IMR-90 (cell line): ENCODE results near the gene FSTL3.
"Not testable (repeated sequence)": the region's sequence is repeated elsewhere in the genome, so short reads cannot be mapped to it uniquely, and the experiment has no call there.

ENCODE experiments used
- CEBPB ChIP-seq: IDR thresholded peaks from 2 replicates; pipeline ENCODE4 v1.6.1; 2012; ENCODE audit warnings: low read depth, low read length, improper control_type of control experiment
- CHD1 ChIP-seq: IDR thresholded peaks from 2 replicates; pipeline ENCODE4 v1.6.1; 2012; ENCODE audit warnings: low read depth, low read length, improper control_type of control experiment
- MAZ ChIP-seq: IDR thresholded peaks from 2 replicates; pipeline ENCODE4 v1.6.1; 2012; ENCODE audit warnings: low read depth, mild to moderate bottlenecking, low read length, improper control_type of control experiment, moderate library complexity, borderline replicate concordance
- MXI1 ChIP-seq: IDR thresholded peaks from 2 replicates; pipeline ENCODE4 v1.6.1; 2012; ENCODE audit warnings: low read depth, mild to moderate bottlenecking, low read length, moderate library complexity, borderline replicate concordance
- POLR2A ChIP-seq: IDR thresholded peaks from 2 replicates; pipeline ENCODE4 v1.6.1; 2012; ENCODE audit warnings: mild to moderate bottlenecking, low read depth, low read length
- RAD21 ChIP-seq: IDR thresholded peaks from 2 replicates; pipeline ENCODE4 v1.6.1; 2012; ENCODE audit warnings: low read length, improper control_type of control experiment
- SMC3 ChIP-seq: fragments of 150-350 bp; IDR thresholded peaks from 2 replicates; pipeline ENCODE4 v1.6.1; 2016; ENCODE audit warnings: low read depth, mild to moderate bottlenecking, antibody characterized with exemption, low read length, moderate library complexity
- TF ChIP-seq, protein P1 (sequence below): conservative IDR thresholded peaks from 2 replicates; pipeline ENCODE4 v1.5.1; 2012; ENCODE audit warnings: mild to moderate bottlenecking, low read depth, low read length, improper control_type of control experiment
- TF ChIP-seq, protein P2 (sequence below): fragments of 150-350 bp; IDR thresholded peaks from 2 replicates; pipeline ENCODE4 v1.6.1; 2017; ENCODE audit warnings: mild to moderate bottlenecking, antibody characterized with exemption, low read length, low read depth

DNA sequence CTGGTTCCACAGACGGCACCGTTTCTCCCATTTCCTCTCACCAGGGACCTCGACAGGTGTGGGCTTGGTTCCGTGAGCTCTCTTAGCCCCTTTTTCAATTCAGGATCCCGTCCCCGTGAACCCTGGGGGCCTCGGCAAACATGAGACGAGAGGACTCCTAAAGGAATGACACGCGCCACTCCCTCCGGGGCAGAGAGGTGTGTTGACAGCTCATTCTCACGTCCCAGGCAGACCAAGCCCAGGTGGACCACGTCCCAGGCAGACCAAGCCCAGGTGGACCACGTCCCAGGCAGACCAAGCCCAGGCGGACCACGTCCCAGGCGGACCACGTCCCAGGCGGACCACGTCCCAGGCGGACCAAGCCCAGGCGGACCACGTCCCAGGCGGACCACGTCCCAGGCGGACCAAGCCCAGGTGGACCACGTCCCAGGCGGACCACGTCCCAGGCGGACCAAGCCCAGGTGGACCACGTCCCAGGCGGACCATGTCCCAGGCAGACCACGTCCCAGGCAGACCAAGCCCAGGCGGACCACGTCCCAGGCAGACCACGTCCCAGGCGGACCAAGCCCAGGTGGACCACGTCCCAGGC is 9.1 kb upstream of the FSTL3 start:
- TF ChIP-seq CHD1, MAZ, POLR2A, RAD21, CEBPB, MXI1, SMC3: not testable (repeated sequence)
- TF ChIP-seq, protein P1, sequence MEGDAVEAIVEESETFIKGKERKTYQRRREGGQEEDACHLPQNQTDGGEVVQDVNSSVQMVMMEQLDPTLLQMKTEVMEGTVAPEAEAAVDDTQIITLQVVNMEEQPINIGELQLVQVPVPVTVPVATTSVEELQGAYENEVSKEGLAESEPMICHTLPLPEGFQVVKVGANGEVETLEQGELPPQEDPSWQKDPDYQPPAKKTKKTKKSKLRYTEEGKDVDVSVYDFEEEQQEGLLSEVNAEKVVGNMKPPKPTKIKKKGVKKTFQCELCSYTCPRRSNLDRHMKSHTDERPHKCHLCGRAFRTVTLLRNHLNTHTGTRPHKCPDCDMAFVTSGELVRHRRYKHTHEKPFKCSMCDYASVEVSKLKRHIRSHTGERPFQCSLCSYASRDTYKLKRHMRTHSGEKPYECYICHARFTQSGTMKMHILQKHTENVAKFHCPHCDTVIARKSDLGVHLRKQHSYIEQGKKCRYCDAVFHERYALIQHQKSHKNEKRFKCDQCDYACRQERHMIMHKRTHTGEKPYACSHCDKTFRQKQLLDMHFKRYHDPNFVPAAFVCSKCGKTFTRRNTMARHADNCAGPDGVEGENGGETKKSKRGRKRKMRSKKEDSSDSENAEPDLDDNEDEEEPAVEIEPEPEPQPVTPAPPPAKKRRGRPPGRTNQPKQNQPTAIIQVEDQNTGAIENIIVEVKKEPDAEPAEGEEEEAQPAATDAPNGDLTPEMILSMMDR, result not testable (repeated sequence)
- TF ChIP-seq, protein P2, sequence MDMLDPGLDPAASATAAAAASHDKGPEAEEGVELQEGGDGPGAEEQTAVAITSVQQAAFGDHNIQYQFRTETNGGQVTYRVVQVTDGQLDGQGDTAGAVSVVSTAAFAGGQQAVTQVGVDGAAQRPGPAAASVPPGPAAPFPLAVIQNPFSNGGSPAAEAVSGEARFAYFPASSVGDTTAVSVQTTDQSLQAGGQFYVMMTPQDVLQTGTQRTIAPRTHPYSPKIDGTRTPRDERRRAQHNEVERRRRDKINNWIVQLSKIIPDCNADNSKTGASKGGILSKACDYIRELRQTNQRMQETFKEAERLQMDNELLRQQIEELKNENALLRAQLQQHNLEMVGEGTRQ, result not testable (repeated sequence)
